HG03280 (cell line): ENCODE results near the gene ATP9B.
"Not testable (repeated sequence)": the region's sequence is repeated elsewhere in the genome, so short reads cannot be mapped to it uniquely, and the experiment has no call there.

Experiments used
- ATAC-seq: cut with Tn5 transposase; IDR thresholded peaks from one replicate; pipeline ENCODE4 v1.9.1; 2021; ENCODE audit warnings: mild to moderate bottlenecking, moderate library complexity; ENCODE audit not compliant: unreplicated experiment

ATP9B gene

DNA sequence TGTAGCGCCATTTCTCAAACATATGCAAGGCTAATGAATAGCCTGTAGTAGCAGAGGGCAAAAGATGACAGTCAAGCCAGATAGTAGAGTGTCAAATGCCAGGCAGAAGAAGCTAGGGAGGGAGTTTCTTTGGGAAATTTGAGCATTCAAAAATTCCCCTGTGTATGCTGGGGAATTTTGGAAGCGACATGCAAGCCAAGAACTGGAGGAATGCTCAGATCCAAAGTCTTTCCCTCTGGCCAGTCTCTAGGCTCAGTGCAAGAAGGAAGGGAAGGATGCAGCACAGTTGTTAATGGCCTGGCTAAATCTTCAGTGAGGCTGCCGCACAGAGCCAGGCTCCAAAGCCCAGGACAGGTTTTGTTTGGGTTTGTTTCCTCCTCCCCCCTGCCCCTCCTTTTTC lies 59.9 kb downstream of the ATP9B start:
- ATAC-seq: no peak

DNA sequence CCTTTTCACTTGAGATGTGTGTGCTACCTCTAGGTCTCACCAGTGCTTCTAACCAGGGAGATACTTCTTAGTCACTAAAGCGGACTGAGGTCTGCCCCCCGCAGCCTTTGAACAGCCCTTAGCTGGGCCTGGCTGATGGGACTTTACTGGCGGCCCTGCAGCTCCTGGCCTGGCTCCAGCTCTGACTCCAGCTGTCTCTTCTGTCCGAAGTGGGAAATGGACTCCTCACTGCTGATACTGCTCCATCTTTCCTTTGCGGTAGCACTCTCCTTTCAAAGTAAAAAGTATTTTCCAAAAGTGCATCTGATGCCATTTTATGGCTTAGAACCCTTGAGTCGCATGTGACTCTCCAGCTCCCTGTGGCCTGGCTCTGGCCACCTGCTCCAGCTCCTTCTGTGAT lies 64.5 kb downstream of the ATP9B start:
- ATAC-seq: no peak

GRCh38 chr18:79135924-79136323 lies 66.7 kb downstream of the ATP9B start:
- no peak for ATAC-seq

- no peak for ATAC-seq
These were observed 67.5 kb downstream of the ATP9B start for GRCh38 chr18:79136742-79137141.

GRCh38 chr18:79139206-79139605 lies 70.0 kb downstream of the ATP9B start:
- no peak for ATAC-seq

DNA sequence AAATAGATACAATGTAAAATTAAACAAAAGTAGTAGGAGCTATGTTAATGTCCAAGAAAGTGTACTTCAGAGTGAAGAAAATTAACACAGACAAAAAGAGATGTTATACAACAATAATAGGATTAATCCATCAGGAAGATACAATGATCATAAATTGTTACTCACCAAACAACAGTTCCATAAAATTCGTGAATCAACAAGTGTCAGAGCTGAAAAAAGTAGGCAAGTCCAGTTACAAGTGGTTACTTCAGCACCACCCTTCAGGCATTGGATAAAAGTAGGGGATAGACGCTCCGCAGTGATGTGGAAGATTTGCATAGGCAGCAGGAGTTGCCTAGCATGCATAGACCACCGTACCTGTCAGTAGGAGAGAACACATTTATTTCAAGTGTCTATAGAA lies 77.8 kb downstream of the ATP9B start:
- ATAC-seq: no peak

DNA sequence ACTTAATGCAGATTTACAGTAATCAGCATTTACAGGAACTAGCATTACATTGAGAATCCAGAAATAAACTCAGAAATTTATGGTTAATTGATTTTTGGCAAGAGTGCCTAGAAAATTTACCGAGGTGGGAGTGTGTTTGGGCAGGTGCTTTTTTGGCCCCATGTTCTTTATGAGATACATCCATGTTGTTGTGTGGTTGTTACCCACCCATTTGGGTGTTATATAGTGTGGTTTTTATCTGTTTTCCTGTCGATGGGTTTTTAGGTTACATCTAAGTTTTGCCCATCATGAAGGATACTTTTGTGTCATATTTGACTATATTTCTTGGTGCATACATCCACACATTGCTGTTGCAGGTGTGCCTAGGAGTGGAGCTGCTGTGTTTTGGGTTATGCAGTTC lies 82.0 kb downstream of the ATP9B start:
- ATAC-seq: no peak

DNA sequence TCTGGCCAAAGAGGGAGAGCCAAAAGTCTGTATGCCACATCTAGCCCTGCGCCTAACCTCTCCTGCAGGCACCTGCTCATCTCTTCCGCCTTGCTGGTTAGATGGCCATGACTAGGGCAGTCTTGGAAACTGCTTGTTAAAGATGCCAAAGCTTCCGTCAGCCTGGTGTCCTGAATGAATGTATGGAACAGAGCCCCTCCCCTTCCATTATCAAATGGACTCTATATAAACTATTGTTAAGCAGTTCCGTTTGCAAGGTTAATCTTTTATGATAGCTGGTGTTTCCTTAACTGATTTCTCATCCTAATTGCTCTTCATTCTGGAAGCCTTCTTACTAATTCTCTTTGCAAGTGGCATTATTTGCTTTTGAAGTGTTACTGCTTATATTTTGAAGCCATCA lies 87.1 kb downstream of the ATP9B start:
- ATAC-seq: no peak

DNA sequence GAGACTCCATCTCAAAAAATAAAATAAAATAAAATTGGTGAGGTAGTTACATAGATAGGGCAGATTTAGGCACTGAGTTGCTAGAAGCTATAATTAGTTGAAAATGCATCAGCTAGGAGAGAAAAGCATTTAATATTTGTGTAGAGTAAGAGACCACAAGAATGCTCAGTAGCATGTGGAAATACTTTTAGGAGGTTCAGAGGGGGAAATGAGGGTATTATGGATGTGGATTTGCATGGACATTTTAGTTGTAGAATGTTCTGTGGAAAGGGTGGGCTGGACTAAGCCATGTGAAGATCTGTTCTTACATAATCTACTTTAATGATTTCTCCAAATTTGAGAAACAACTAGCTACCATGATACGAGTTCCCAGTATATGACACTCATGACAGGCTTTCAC lies 95.5 kb downstream of the ATP9B start:
- no peak for ATAC-seq

DNA sequence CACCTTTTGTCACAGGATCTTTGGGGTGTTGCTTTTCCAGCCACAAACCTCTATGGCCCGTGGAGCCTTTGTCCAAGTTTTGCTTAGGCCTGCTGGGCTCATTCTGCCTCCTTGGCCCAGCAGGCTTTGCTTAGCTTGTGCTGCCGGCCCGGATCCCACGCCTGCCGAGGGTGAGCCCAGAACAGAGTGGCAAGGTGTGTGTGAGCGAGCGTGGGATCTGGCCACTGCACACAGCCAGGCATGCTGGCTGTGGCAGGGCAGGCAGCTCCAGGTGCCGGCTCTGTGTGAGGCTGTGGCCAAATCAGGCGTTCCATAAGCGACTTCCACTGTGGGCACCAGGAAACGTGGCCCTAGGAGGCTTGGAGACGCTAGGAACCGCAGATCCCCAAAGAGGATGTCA lies 97.5 kb downstream of the ATP9B start:
- no peak for ATAC-seq

GRCh38 chr18:79167526-79168190 lies 98.5 kb downstream of the ATP9B start:
- no peak for ATAC-seq

- ATAC-seq: no peak
These were observed 100.9 kb downstream of the ATP9B start for GRCh38 chr18:79169958-79170555.

DNA sequence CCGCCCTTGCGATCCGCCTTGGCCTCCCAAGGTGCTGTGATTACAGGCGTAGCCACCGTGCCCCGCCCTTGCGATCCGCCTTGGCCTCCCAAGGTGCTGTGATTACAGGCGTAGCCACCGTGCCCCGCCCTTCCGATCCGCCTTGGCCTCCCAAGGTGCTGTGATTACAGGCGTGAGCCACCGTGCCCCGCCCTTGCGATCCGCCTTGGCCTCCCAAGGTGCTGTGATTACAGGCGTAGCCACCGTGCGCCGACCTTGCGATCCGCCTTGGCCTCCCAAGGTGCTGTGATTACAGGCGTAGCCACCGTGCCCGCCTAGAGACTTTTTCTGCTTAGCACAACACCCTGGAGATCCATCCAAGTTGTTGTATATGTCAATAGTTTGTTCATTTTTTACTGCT lies 103.1 kb downstream of the ATP9B start:
- ATAC-seq: not testable (repeated sequence)

- ATAC-seq: no peak
These were observed 104.5 kb downstream of the ATP9B start for GRCh38 chr18:79173742-79174141.

DNA sequence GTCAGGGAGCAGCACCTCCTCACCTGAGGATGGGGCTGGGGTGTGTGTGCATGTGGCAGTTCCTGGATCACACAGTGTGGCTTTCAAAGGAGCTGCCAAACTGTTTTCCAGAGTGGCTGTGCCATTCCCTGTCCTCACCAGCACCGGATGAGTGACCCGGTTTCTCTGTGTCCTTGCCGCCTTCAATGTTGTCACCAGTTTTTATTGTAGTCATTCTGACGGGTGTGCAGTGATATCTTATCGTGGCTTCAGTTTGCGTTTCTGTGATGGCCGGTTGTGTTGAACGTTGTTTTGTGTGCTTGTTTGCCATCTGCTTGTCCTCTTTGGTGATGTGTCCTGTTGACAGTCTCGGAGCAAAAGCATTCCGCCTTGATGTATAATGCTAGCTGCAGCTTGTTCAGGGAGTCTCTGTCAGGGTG lies 108.9 kb downstream of the ATP9B start:
- no peak for ATAC-seq

DNA sequence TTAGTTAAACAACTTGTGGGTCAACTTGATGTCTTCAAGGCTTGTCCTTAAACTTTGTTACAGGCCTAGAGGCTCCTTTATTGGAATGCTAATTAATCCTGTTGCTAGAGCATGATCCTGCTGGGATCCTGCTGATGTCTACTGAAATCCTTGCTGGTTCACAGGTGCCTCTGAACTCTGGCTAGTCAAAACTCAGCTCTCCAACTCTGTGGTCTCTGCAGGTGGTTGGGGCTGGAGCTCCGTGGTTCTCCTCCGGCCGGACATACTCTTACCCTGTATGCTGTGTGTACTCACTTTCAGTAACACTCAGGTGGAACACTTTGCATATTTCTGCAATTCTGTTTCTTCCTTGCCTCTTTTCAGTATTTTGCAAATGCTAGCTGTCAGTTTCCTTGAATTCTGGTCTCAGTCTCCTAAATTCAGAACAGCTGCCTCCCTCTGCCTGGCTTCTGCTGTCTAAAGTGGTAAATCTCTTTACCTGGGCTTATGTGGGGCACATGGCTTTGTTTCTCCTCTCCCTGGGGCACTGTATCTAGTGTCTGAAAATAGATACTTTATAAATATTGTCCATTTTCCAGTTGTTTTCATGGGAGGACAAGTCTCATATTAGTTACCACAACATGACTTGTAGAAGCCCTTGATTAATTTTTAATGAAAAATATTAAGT lies 113.0 kb downstream of the ATP9B start:
- ATAC-seq: no peak

- no peak for ATAC-seq
These were observed 116.5 kb downstream of the ATP9B start for GRCh38 chr18:79185648-79186047.

GRCh38 chr18:79186649-79187048 lies 117.5 kb downstream of the ATP9B start:
- ATAC-seq: peak; percentile 74

DNA sequence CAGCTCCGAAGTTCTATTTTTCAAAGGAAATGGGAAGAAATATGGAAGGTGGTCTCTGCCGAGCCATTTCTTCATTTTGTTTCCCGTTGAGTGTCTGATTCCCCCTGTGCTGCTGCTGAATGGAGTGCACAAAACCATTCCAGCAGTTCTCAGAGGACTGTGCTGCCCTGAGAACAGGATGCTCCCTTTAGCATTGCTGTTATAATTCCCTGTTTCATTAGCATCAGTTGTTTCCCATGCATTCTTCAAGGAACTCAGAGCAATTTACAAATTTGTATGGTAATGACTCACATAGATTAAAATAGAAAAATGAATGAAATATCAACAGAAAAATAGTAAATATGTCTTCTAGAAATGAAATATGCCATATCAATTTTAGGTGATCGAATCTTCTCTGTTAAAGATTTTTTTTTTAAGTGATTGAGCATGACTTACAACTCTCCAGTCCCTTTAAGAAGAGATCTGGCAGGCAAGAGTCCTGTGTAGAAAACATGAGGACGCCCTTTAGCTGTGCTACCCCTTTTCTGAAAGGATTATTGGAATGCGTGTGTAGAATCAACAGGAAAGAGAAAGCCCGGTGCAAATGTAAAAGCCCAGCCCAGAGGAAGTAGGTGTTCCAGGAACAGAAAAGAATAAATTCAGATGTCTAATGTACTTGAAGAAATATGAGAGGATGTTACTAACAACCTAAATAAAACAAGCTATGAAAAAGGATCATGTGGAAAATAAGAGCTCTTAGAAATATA lies 118.5 kb downstream of the ATP9B start:
- no peak for ATAC-seq

GRCh38 chr18:79191418-79191817 lies 122.2 kb downstream of the ATP9B start:
- no peak for ATAC-seq

GRCh38 chr18:79191956-79192355 lies 122.8 kb downstream of the ATP9B start:
- ATAC-seq: no peak

DNA sequence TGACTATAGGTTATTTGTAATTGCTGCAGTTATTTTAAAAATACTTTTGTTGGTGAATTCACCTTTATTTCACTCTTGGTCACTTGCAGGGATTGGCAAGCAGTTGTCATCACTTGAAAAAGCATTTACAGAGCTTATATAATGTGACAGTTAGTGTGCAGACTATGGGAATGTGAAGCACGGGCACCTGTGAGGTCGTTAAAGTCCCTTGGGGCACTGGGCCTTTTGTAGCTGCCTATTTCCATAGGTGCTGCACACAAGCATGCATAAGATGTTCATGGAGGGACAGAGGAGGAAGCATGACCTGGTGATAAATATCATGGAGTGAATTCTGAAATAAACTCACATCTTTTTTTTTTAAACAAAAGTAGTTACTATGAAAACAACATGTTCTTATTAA lies 124.6 kb downstream of the ATP9B start:
- ATAC-seq: no peak
